NB4 (cell line): ENCODE data around the gene MYCBP2.

Experiments
- CTCF ChIP-seq: IDR thresholded peaks from one replicate; pipeline ENCODE4 v1.5.1; 2012; ENCODE audit warnings: low read depth, low read length
- POLR2A ChIP-seq: IDR thresholded peaks from 2 replicates; pipeline ENCODE4 v1.6.1; 2011; ENCODE audit warnings: mild to moderate bottlenecking; ENCODE audit not compliant: insufficient read length; ENCODE audit errors: extremely low read depth

- TF ChIP-seq CTCF (no peak), POLR2A (no peak)
Observed at GRCh38 chr13:77370888-77371287, 44.0 kb upstream of the MYCBP2 start.
